Hepatocyte (in vitro differentiated cells): ENCODE data around the gene SDSL. TPM values are rescaled to one million over a fixed set of nuclear protein-coding genes. Genes with fewer than 3 reads are reported as not detected.

Source experiments
- DNase-seq: peaks from one replicate; pipeline ENCODE4 v3.0.0-alpha.2; 2016; ENCODE audit warnings: low spot score
- H2AFZ ChIP-seq: fragments of 200-600 bp; sonication (generic); 2 replicates; pipeline ENCODE4 v1.6.0; 2016; ENCODE audit warnings: antibody characterized with exemption, mild to moderate bottlenecking
- H3K27ac ChIP-seq: fragments of 200-600 bp; sonication (generic); 2 replicates; pipeline ENCODE4 v1.5.1; 2016; ENCODE audit warnings: mild to moderate bottlenecking
- H3K27me3 ChIP-seq: fragments of 200-600 bp; sonication (generic); 2 replicates; pipeline ENCODE4 v1.6.1; 2016
- H3K36me3 ChIP-seq: fragments of 200-600 bp; sonication (generic); replicated peaks from 2 replicates; pipeline ENCODE4 v1.5.1; 2016; ENCODE audit warnings: low read depth; ENCODE audit not compliant: insufficient read depth
- H3K4me1 ChIP-seq: fragments of 200-600 bp; sonication (generic); 2 replicates; pipeline ENCODE4 v1.5.1; 2016; ENCODE audit warnings: mild to moderate bottlenecking, moderate library complexity; ENCODE audit not compliant: insufficient read depth
- H3K4me2 ChIP-seq: fragments of 200-600 bp; sonication (generic); 2 replicates; pipeline ENCODE4 v1.6.0; 2016
- H3K4me3 ChIP-seq: fragments of 200-600 bp; sonication (generic); 2 replicates; pipeline ENCODE4 v1.5.1; 2016; ENCODE audit warnings: mild to moderate bottlenecking
- H3K79me2 ChIP-seq: fragments of 200-600 bp; sonication (generic); 2 replicates; pipeline ENCODE4 v1.6.0; 2017; ENCODE audit warnings: mild to moderate bottlenecking
- H3K9me2 ChIP-seq: fragments of 200-600 bp; sonication (generic); replicated peaks from 2 replicates; pipeline ENCODE4 v1.6.0; 2017; ENCODE audit warnings: mild to moderate bottlenecking; ENCODE audit not compliant: insufficient read depth
- H3K9me3 ChIP-seq: fragments of 200-600 bp; sonication (generic); 2 replicates; pipeline ENCODE4 v1.5.1; 2016; ENCODE audit warnings: low read depth, mild to moderate bottlenecking
- H4K20me1 ChIP-seq: fragments of 200-600 bp; sonication (generic); 2 replicates; pipeline ENCODE4 v1.6.0; 2016; ENCODE audit warnings: mild to moderate bottlenecking; ENCODE audit not compliant: insufficient read depth, poor library complexity, severe bottlenecking
- CTCF ChIP-seq: fragments of 200-600 bp; sonication (generic); IDR thresholded peaks from 2 replicates; pipeline ENCODE4 v1.5.1; 2016; ENCODE audit warnings: antibody characterized with exemption, mild to moderate bottlenecking; ENCODE audit not compliant: poor library complexity
- EZH2 ChIP-seq: fragments of 200-600 bp; sonication (generic); IDR thresholded peaks from 2 replicates; pipeline ENCODE4 v1.6.1; 2016; ENCODE audit warnings: antibody characterized with exemption, mild to moderate bottlenecking, borderline replicate concordance
- EZH2phosphoT487 ChIP-seq: fragments of 200-600 bp; sonication (generic); IDR thresholded peaks from one replicate; pipeline ENCODE4 v1.6.1; 2018; ENCODE audit warnings: antibody characterized with exemption, mild to moderate bottlenecking, low read depth, moderate library complexity; ENCODE audit not compliant: unreplicated experiment, severe bottlenecking
- WGBS: methylation state at CpG from one replicate; pipeline ENCODE4 v1.1.6; 2016; ENCODE audit warnings: low lambda C conversion rate; ENCODE audit errors: missing lambda C conversion rate; 5-methylcytosine and 5-hydroxymethylcytosine counted together
- polyA plus RNA-seq: library from polyadenylated mRNA; unstranded; fragments of >200 nt; fragmentation: Nextera tagmentation; extraction: Ambion mirVana; gene quantifications from 2 replicates; pipeline ENCODE4 v1.2.1, GENCODE V29; 2016
- total RNA-seq: library from RNA; depleted of rRNA; stranded (reverse); fragments of >200 nt; gene quantifications from 2 replicates; pipeline ENCODE4 v1.2.3, GENCODE V29; 2014

SDSL gene
- total and polyA plus RNA-seq, 2 experiments from 2014 or later: 10.3 to 26.7 TPM

DNA sequence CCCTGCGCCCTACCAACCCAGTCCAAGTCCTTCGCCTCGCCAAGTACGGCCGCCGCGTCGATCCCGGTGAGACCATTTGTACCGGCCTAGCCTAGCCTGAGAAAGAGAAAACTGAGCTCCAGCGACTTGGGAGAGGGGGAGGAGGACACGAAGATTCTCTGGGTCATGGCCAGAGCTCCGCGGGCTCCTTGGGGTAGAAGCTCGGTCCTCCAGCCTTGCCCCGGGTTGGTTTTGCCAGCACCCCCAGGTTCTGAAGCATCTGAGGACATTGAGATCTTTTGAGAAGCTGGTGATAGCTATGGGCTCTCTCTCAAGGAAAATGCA, 42.2 kb downstream of the SDSL start:
- TF ChIP-seq EZH2 (no peak), EZH2phosphoT487 (peak; percentile 7)
- no peaks in the 10 kb centered on the region for H3K9me3 ChIP-seq
- no peaks in the 10 kb centered on the region for H3K9me2 ChIP-seq
- peaks cover 92% of the 10 kb centered on the region for H3K27me3 ChIP-seq
- no peak for DNase-seq
- peak overlapping the region; percentile 56 for H2AFZ ChIP-seq
- H4K20me1 ChIP-seq: no peaks in the 10 kb centered on the region
- no peaks in the 10 kb centered on the region for H3K36me3 ChIP-seq
- WGBS: 5% methylated on average over 16 of the region's 16 CpGs
- H3K27ac ChIP-seq: no peak overlapping the region
- H3K4me1 ChIP-seq: peaks cover 12% of the 10 kb centered on the region
- no peaks in the 10 kb centered on the region for H3K79me2 ChIP-seq
- H3K4me2 ChIP-seq: peak overlapping the region; percentile 74
- H3K4me3 ChIP-seq: no peak overlapping the region

DNA sequence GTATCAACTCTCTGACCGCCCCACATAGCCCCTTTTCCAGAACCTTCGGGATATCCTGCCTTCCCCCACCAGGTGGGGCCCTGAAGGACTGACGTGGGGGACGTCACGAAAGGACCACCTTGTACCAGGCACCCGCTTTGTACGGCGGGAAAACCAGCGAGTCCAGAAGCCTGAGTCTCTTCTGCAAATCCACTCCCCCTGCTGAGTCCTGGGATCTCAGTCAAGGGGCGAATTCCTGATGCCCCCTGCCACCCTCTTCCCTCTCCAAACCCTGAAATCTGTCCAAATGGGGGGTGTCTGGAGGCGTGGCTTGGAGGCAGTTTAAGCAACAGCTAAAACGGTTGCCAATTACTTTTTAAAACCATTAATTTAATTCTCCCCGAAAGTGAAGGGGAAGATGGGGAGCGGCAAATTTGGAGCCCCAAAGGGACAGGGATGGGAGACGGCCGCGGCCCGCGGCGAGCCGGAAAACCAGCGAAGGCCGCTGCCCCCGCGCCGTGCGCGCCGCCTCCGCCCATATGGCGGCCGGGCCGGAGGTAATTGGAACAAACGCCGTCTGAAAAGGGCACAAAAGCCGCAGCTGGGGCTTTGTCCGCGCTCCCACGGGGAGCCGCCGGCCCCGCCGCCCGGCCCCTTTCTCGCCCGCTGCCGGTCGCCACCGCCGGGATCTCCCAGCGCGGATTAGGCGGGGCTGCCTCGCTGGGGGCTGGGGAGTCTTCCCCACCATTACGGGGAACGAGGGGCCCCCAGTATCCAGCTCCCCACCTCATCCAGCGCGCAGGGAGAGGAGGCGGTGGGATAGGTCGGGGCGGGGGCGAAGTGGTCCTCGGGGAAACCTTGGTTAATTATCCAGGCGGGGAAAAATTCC, 42.9 kb downstream of the SDSL start:
- Histone ChIP-seq H3K27me3 (peaks cover 92% of the 10 kb centered on the region), H3K9me2 (no peaks in the 10 kb centered on the region), H3K36me3 (no peaks in the 10 kb centered on the region), H3K4me3 (no peak overlapping the region), H3K4me1 (peaks cover 12% of the 10 kb centered on the region), H4K20me1 (no peaks in the 10 kb centered on the region), H2AFZ (peak overlapping the region; percentile 45), H3K27ac (no peak overlapping the region), H3K4me2 (peak overlapping the region; percentile 66), H3K79me2 (no peaks in the 10 kb centered on the region), H3K9me3 (no peaks in the 10 kb centered on the region)
- WGBS: 1% methylated on average over 50 of the region's 64 CpGs
- peak; percentile 75 for TF ChIP-seq EZH2phosphoT487
- TF ChIP-seq CTCF: no peak
- TF ChIP-seq EZH2: peak; percentile 98
- DNase-seq: no peak

DNA sequence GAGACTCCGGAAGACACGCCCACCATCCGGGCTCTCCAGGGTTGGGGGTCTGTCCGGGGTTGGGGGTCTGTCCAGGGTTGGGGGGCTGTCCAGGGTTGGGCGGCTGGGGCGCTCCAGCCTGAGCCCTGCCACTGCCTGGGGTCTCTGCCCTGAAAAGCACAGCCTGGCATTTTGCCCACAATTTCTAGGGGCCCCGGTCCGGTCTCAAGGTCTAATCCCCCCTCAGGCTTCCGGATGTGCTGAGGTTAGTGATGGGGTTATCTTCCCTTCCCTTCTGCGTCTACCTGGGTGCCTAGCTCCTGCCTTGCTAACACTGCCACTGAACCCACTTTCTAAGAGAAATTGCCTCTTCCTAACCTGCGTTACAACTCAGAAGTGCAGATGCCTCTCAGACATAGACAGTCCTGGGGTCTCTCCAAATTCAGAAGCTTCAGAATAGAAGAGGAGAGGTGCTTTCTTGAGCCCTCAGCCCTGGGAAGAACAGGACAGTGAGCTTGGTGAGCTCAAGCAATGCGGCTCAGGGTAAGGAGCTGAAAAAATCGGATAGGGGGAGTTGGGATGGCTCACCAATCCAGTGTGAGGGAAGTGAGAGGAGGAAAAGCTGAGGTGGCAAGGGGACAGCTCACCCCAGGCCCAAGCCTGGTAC, 43.8 kb downstream of the SDSL start:
- Histone ChIP-seq H3K9me3 (no peaks in the 10 kb centered on the region), H3K4me2 (no peak overlapping the region), H3K79me2 (no peaks in the 10 kb centered on the region), H3K4me3 (no peak overlapping the region), H3K27ac (no peak overlapping the region), H2AFZ (no peak overlapping the region), H3K27me3 (peaks cover 95% of the 10 kb centered on the region), H3K4me1 (peaks cover 12% of the 10 kb centered on the region), H3K9me2 (no peaks in the 10 kb centered on the region), H3K36me3 (no peaks in the 10 kb centered on the region), H4K20me1 (no peaks in the 10 kb centered on the region)
- 6% methylated on average over 8 of the region's 13 CpGs for WGBS
- DNase-seq: no peak
- no peak for TF ChIP-seq EZH2phosphoT487
- no peak for TF ChIP-seq CTCF
- TF ChIP-seq EZH2: no peak

DNA sequence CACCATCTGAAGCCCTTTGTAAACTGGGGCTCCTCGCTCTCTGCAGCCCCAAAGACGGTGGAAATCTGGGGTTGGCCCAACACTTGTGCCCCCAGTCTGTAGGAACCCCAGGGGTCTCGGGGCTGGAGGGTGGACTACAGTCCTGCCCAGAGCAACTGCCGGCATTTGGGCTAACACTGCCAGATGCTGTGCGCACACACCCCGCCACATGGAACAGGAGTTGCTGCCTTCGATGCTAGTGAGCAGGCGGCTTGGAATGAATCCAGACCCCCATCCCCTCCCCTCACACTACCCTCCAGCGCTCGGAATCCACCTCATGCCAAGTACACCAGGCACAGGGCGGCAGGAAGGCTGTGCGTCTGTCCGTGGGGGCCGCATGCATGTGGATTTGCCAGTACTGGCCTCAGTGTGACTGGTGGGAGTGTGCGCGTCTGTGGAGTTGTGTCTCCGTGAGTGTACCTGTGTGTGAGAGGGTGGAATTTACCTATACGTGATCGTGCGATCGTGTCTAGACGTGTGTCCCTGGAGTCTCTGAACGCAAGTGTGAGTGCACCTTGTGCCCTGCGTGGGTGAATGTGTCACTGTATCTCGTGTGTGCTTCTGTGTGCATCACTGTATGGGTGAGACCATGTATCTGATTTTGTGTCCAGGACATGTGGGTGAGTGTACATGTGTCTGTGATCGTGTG, 44.4 kb downstream of the SDSL start:
- H2AFZ ChIP-seq: peak overlapping the region; percentile 49
- peak overlapping the region; percentile 83 for H3K4me2 ChIP-seq
- no peak overlapping the region for H3K4me3 ChIP-seq
- TF ChIP-seq EZH2phosphoT487 (no peak), EZH2 (peak; percentile 29)
- H3K36me3 ChIP-seq: no peaks in the 10 kb centered on the region
- H4K20me1 ChIP-seq: no peaks in the 10 kb centered on the region
- no peaks in the 10 kb centered on the region for H3K79me2 ChIP-seq
- H3K4me1 ChIP-seq: peaks cover 12% of the 10 kb centered on the region
- DNase-seq: no peak
- peaks cover 95% of the 10 kb centered on the region for H3K27me3 ChIP-seq
- WGBS: 19% methylated on average over 26 of the region's 26 CpGs
- no peaks in the 10 kb centered on the region for H3K9me3 ChIP-seq
- no peaks in the 10 kb centered on the region for H3K9me2 ChIP-seq
- H3K27ac ChIP-seq: no peak overlapping the region
